K562 (cell line): ENCODE measurements around the gene MSTO1. TPM values are rescaled to one million over a fixed set of nuclear protein-coding genes. Genes with fewer than 3 reads are reported as not detected.
A peak's percentile ranks its signal among the peaks of the same experiment; 100 is the strongest.

Experiments used
- CXXC5 ChIP-seq: fragments of 250-450 bp; sonication (Bioruptor Pico); IDR thresholded peaks from 2 replicates; pipeline ENCODE4 v1.8.0; 2022; ENCODE audit warnings: inconsistent platforms, mild to moderate bottlenecking, moderate library complexity
- DACH1 ChIP-seq: fragments of 450-650 bp; IDR thresholded peaks from 2 replicates; pipeline ENCODE4 v1.6.1; 2018; ENCODE audit not compliant: partially characterized antibody
- FOXK2 ChIP-seq, 2 experiments: fragments of 450-650 bp; IDR thresholded peaks in 1 of 2; conservative IDR thresholded peaks in 1 of 2; 2 replicates each; pipeline ENCODE4 v1.6.1; 2016; ENCODE audit warnings: low read depth in 2 of 2, mild to moderate bottlenecking in 1 of 2
- FOXP1 ChIP-seq: sonication (generic); formaldehyde crosslinking; IDR thresholded peaks from 2 replicates; pipeline ENCODE4 v1.8.0; 2022; ENCODE audit warnings: mild to moderate bottlenecking, missing genetic modification reagents
- GABPB1 ChIP-seq: sonication (generic); formaldehyde crosslinking; IDR thresholded peaks from 2 replicates; pipeline ENCODE4 v1.8.0; 2022; ENCODE audit warnings: mild to moderate bottlenecking, missing genetic modification reagents
- KDM4B ChIP-seq, 2 experiments: fragments of 450-650 bp in 1 of 2; sonication (generic) in 1 of 2; IDR thresholded peaks; 2 replicates each; pipeline ENCODE4 v1.6.1; 2016 to 2017; ENCODE audit warnings: borderline replicate concordance in 2 of 2, antibody characterized with exemption in 1 of 2, low read depth in 1 of 2, mild to moderate bottlenecking in 1 of 2
- KLF6 ChIP-seq: fragments of 250-450 bp; sonication (Bioruptor Pico); IDR thresholded peaks from 2 replicates; pipeline ENCODE4 v1.4.0; 2020; ENCODE audit warnings: mild to moderate bottlenecking, moderate library complexity, borderline replicate concordance
- MYBL2 ChIP-seq, 2 experiments: fragments of 450-650 bp in 1 of 2; sonication (generic) in 1 of 2; formaldehyde crosslinking in 1 of 2; IDR thresholded peaks; 2 replicates each; pipeline versions ENCODE4 v1.6.1 to v1.8.1; 2017 to 2022; ENCODE audit warnings: borderline replicate concordance in 1 of 2, inconsistent platforms in 1 of 2, low read depth in 1 of 2, mild to moderate bottlenecking in 1 of 2, missing genetic modification reagents in 1 of 2, moderate library complexity in 1 of 2
- NR1H2 ChIP-seq: sonication (generic); formaldehyde crosslinking; IDR thresholded peaks from 2 replicates; pipeline ENCODE4 v1.4.0; 2020; ENCODE audit warnings: mild to moderate bottlenecking, missing genetic modification reagents
- NR2F6 ChIP-seq: fragments of 450-650 bp; formaldehyde crosslinking; IDR thresholded peaks from 2 replicates; pipeline ENCODE4 v1.4.0; 2020; ENCODE audit warnings: mild to moderate bottlenecking
- NR4A1 ChIP-seq, 2 experiments: fragments of 250-450 bp in 1 of 2; fragments of 450-650 bp in 1 of 2; sonication (Bioruptor Pico) in 1 of 2; IDR thresholded peaks; 2 replicates each; pipeline versions ENCODE4 v1.4.0 to v1.6.1; 2016 to 2020; ENCODE audit warnings: mild to moderate bottlenecking in 2 of 2, missing compliant biosample characterization in 1 of 2, missing genetic modification characterization in 1 of 2, moderate library complexity in 1 of 2
- RBM14 ChIP-seq: fragments of 200-400 bp; formaldehyde crosslinking; IDR thresholded peaks from 2 replicates; pipeline ENCODE4 v1.6.1; 2018; ENCODE audit warnings: low read depth, mild to moderate bottlenecking, low read length, moderate library complexity, borderline replicate concordance; ENCODE audit not compliant: insufficient read depth
- SMARCB1 ChIP-seq: IDR thresholded peaks from 2 replicates; pipeline ENCODE4 v1.6.1; 2011; ENCODE audit warnings: improper control_type of control experiment, low read depth; ENCODE audit not compliant: insufficient read length
- SPI1 ChIP-seq: IDR thresholded peaks from 2 replicates; pipeline ENCODE4 v1.6.1; 2011; ENCODE audit warnings: low read depth, low read length, control low read depth, borderline replicate concordance
- SREBF2 ChIP-seq: sonication (generic); formaldehyde crosslinking; IDR thresholded peaks from 2 replicates; pipeline ENCODE4 v1.4.0; 2020; ENCODE audit warnings: mild to moderate bottlenecking, missing genetic modification reagents
- ZBED1 ChIP-seq: IDR thresholded peaks from 2 replicates; pipeline ENCODE4 v1.6.1; 2014
- ZNF212 ChIP-seq: fragments of 450-650 bp; formaldehyde crosslinking; IDR thresholded peaks from 2 replicates; pipeline ENCODE4 v1.4.0; 2020; ENCODE audit warnings: mild to moderate bottlenecking
- polyA plus RNA-seq, 8 experiments: library from polyadenylated mRNA; depleted of rRNA in 4 of 8; stranded (reverse) in 5 of 8; unstranded in 3 of 8; fragments of >200 nt; fragmentation: Nextera tagmentation in 2 of 8; fragmentation: Illumina TruSeq in 1 of 8; extraction: Ambion mirVana in 2 of 8; extraction: Trizol in 1 of 8; gene quantifications; 2 replicates each; pipeline versions ENCODE4 v1.2.1 to v1.2.3, GENCODE V29; 2011 to 2014; ENCODE audit warnings: inconsistent platforms in 1 of 8, missing spikeins in 1 of 8
- total RNA-seq, 7 experiments: library from RNA; depleted of rRNA in 6 of 7; stranded (reverse); fragments of >200 nt in 6 of 7; fragmentation: Illumina TruSeq in 2 of 7; extraction: Trizol in 2 of 7; gene quantifications; 2 replicates each; pipeline versions ENCODE4 v1.2.1 to v1.2.3, GENCODE V29; 2011 to 2021; ENCODE audit warnings: low replicate concordance in 1 of 7
- TF ChIP-seq, protein P1 (sequence below), 2 experiments: fragments of 200-800 bp in 1 of 2; sonication (Bioruptor generic) in 1 of 2; sonication (generic) in 1 of 2; formaldehyde crosslinking in 1 of 2; IDR thresholded peaks in 1 of 2; conservative IDR thresholded peaks in 1 of 2; 2 replicates each; pipeline versions ENCODE4 v1.5.0 to v1.6.1; 2016 to 2020; ENCODE audit warnings: missing compliant biosample characterization in 1 of 2, missing genetic modification characterization in 1 of 2, missing genetic modification reagents in 1 of 2
- TF ChIP-seq, protein P2 (sequence below), 2 experiments: fragments of 450-650 bp; conservative IDR thresholded peaks; 2 replicates each; pipeline ENCODE4 v1.6.1; 2017; ENCODE audit warnings: mild to moderate bottlenecking in 2 of 2, moderate library complexity in 2 of 2
- TF ChIP-seq, protein P3 (sequence below): fragments of 450-650 bp; IDR thresholded peaks from 2 replicates; pipeline ENCODE4 v1.6.1; 2014; ENCODE audit warnings: low read depth, mild to moderate bottlenecking, moderate library complexity, borderline replicate concordance
- TF ChIP-seq, protein P4 (sequence below): sonication (generic); formaldehyde crosslinking; IDR thresholded peaks from 2 replicates; pipeline ENCODE4 v1.9.0; 2022; ENCODE audit warnings: mild to moderate bottlenecking, missing genetic modification reagents

The MSTO1 gene
- total and polyA plus RNA-seq, 9 of the 15 experiments (the other 6 are each of a cell fraction or from before 2014, with no cell fraction given): 18.8 to 71.1 (median 47.3) TPM

DNA sequence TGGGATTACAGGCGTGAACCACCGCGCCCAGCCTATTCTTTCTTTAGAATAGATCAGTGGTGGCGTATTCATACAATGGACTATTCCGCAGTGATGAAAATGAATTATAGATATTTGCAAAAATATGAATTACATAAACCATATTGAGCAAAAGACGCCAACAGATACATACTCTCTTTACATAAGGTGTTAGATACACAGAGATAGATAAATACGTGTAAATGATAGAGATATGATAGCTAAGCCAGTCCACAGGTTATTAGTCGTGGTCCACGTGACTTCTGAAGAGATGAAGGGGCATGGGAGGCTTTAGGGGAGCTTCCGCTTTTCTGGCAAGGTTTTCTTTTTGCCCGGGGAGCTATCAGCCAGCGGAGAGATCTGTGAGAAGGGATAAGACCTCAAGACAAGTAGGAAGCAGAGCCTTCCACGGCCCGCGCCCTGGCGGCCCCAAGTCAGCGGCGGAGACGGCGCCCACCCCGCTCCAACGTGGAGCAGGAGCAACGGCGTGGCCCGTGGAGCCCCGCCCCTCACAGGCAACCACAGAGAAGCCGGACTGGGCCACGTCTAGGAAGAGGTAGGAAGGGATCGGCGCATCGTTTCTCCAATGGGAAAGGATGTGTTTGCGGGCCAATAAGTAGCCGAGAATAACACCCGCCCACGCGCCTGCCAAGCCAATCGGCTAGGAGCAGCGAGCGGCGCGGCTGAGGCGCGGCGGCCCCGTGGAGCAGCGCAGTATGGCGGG, at the start of gene MSTO1 (continued):
- TF ChIP-seq, protein P1, sequence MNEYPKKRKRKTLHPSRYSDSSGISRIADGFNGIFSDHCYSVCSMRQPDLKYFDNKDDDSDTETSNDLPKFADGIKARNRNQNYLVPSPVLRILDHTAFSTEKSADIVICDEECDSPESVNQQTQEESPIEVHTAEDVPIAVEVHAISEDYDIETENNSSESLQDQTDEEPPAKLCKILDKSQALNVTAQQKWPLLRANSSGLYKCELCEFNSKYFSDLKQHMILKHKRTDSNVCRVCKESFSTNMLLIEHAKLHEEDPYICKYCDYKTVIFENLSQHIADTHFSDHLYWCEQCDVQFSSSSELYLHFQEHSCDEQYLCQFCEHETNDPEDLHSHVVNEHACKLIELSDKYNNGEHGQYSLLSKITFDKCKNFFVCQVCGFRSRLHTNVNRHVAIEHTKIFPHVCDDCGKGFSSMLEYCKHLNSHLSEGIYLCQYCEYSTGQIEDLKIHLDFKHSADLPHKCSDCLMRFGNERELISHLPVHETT (CRISPR knock-in tag; conservative IDR thresholded peaks at IDR 0.05 in 1 of 2, IDR thresholded peaks at IDR 0.05 in 1 of 2): peak in 1 of 2 experiments; percentile 73; a peak in 2 of 4 replicates
- TF ChIP-seq CXXC5 (CRISPR knock-in tag): peak; percentile 88
- TF ChIP-seq, protein P2, sequence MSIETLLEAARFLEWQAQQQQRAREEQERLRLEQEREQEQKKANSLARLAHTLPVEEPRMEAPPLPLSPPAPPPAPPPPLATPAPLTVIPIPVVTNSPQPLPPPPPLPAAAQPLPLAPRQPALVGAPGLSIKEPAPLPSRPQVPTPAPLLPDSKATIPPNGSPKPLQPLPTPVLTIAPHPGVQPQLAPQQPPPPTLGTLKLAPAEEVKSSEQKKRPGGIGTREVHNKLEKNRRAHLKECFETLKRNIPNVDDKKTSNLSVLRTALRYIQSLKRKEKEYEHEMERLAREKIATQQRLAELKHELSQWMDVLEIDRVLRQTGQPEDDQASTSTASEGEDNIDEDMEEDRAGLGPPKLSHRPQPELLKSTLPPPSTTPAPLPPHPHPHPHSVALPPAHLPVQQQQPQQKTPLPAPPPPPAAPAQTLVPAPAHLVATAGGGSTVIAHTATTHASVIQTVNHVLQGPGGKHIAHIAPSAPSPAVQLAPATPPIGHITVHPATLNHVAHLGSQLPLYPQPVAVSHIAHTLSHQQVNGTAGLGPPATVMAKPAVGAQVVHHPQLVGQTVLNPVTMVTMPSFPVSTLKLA (conservative IDR thresholded peaks at IDR 0.05): peak; percentile 97 to 99
- no peak for TF ChIP-seq MYBL2 (IDR thresholded peaks at IDR 0.05; ENCODE audit: low read depth)
- no peak for TF ChIP-seq MYBL2 (CRISPR knock-in tag; IDR thresholded peaks at IDR 0.05; ENCODE audit: borderline replicate concordance)
- no peak for TF ChIP-seq SREBF2
- no peak for TF ChIP-seq FOXP1 (CRISPR knock-in tag)
- TF ChIP-seq FOXK2 (conservative IDR thresholded peaks at IDR 0.05 in 1 of 2, IDR thresholded peaks at IDR 0.05 in 1 of 2; ENCODE audit: low read depth in 2 of 2): peak in 1 of 2 experiments; percentile 19; a peak in 1 of 4 replicates
- TF ChIP-seq NR2F6 (CRISPR knock-in tag): no peak
- no peak for TF ChIP-seq RBM14
- TF ChIP-seq GABPB1 (CRISPR knock-in tag): peak; percentile 69; the same call in 1 of the 2 replicates
- no peak for TF ChIP-seq NR4A1 (CRISPR knock-in tag; IDR thresholded peaks at IDR 0.05)
- no peak for TF ChIP-seq NR4A1 (tag; IDR thresholded peaks at IDR 0.05)
- peak; percentile 78; the same call in 1 of the 2 replicates for TF ChIP-seq KLF6 (CRISPR knock-in tag)
- TF ChIP-seq, protein P3, sequence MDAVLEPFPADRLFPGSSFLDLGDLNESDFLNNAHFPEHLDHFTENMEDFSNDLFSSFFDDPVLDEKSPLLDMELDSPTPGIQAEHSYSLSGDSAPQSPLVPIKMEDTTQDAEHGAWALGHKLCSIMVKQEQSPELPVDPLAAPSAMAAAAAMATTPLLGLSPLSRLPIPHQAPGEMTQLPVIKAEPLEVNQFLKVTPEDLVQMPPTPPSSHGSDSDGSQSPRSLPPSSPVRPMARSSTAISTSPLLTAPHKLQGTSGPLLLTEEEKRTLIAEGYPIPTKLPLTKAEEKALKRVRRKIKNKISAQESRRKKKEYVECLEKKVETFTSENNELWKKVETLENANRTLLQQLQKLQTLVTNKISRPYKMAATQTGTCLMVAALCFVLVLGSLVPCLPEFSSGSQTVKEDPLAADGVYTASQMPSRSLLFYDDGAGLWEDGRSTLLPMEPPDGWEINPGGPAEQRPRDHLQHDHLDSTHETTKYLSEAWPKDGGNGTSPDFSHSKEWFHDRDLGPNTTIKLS: peak; percentile 94
- TF ChIP-seq ZNF212 (CRISPR knock-in tag): 0 out of 2 replicates have a peak, but pooled peaks have one; percentile 36
- no peak for TF ChIP-seq ZBED1
- peak; percentile 77 for TF ChIP-seq SPI1
- TF ChIP-seq SMARCB1: no peak
- TF ChIP-seq NR1H2 (CRISPR knock-in tag): no peak
- no peak for TF ChIP-seq KDM4B (IDR thresholded peaks at IDR 0.05; ENCODE audit: borderline replicate concordance in 2 of 2, low read depth in 1 of 2)
- no peak for TF ChIP-seq DACH1
- TF ChIP-seq, protein P4, sequence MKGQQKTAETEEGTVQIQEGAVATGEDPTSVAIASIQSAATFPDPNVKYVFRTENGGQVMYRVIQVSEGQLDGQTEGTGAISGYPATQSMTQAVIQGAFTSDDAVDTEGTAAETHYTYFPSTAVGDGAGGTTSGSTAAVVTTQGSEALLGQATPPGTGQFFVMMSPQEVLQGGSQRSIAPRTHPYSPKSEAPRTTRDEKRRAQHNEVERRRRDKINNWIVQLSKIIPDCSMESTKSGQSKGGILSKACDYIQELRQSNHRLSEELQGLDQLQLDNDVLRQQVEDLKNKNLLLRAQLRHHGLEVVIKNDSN: peak; percentile 86
